Measurements from ENCODE around the gene EVA1A.

Gene EVA1A

DNA sequence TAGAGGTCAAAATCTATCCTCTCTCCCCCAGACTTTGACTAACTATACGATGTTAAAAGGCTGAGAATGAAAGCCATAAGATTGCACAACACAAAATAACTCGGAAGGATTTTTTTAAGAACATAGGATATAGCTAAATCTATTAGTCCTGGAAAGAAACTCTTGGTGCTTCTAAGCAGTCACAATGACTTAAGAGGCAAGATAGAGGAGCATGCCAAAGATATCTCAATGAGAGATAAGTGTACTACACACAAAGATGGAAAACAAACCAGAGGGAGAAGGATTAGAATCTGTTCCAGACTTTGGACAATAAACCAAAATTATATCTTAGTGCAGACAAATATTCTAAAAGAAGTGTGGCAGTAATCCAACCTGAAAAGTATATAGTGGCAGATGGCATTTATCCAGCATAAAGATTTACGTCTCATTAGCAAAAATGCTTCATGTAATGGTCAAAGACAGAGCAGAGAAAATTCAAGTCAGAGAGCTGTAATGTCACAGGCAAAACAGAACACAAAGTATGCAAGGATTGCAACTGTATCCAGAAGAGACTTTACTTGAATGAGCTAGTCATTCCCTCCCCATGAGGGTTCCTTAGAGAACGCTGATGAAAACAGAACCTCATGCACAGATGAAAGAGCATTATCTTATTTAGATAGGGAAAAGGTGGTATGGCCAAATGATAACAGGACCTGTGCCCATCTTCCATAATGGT lies 28.8 kb upstream of the EVA1A start:
- no peak for DNase-seq

DNA sequence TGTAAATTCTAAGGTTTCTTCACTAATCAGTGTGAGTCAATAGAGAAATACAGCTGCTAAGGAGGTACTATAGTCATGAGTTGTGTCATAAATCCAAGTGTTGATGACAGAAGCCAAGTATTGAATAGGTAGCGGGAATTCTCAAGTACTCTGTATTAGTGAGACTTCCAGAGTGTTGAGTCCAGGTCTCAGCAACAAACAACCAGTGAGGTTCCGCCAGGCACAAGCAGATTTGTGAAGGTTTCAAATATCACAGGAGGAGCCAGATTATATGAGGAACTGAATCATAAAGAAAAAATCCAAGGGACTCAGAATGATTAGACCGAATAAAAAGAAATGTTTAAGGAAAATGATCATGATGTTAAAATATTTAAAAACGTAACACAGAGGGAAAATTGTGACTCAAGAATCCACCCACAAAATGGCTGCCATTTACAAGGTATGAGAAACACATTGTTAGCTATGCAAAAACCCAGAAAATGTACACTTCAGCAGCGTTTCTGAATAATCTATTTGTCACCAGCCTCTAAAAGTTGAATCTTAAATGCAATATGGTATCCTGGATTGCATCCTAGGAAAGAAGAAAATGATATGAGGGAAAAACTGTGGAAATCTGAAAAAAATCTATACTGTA lies 27.3 kb upstream of the EVA1A start:
- DNase-seq: peak; percentile 57

DNA sequence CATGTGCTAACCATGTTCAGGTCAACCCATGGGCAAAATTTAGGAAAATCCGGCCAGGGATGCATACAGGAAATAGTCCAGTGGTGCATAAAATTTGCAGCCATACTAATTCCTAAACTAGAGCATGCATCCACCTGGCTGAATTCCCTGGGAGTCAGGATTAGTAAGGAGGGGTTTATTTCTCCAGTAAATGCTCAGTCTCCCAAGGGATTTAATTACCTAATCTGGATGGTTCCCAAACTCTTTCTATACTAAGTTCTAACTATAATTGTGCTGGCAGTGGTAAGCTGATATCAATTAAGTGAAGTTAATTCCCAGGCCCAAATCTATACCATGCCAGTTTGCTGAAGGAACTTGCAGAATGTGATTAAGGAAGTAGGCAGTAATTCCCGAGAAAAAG lies 26.2 kb upstream of the EVA1A start:
- DNase-seq: no peak

DNA sequence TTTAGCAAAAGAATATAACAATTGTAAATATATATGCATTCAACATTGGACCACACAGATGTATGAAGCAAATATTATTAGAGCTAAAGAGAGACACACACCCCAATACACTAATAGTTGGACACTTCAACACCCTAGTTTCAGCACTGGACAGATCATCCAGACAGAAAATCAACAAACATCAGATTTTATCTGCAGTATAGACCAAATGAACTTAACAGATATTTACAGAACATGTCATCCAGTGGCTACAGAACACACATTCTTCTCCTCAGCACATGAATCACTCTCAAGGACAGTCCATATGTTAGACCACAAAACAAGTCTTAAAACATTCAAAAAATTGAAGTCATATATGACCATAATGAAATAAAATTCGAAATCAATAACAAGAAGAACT lies 22.1 kb upstream of the EVA1A start:
- DNase-seq: no peak

DNA sequence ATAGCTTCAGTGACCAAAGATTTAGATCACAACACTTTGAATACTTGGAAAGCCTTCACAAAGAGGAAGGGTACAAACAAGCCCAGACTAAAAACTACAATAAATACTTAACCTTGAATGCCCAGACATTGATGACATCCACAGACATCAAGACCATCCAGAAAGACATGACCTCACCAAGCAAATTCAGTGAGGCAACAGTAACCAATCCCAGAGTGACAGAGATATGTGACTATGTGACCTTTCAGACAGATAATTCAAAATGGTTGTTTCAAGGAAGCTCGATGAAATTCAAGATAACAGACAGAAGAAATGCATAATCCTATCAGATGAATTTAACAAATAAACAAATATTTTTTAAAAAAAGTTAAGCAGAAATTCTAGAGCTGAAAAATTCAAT lies 19.9 kb upstream of the EVA1A start:
- DNase-seq: no peak

DNA sequence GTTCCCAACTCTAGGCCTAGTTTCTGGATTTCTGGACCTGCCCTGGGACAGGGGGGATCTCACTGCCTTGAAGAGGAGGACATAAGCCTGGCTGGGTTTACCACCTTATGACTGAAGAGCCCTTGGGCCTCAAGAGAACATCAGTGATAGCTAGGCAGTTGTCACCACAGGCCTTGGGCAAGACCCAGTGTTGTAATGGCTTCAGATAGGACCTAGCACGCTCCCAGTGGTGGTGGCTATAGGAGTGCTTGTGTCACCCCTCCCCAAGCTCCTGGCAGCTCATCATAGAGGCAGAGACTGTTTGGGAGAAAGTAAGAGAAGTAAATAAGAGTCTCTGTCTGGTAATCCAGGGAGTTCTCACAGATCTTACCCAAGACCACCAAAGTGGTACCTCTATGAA lies 19.4 kb upstream of the EVA1A start:
- DNase-seq: no peak

DNA sequence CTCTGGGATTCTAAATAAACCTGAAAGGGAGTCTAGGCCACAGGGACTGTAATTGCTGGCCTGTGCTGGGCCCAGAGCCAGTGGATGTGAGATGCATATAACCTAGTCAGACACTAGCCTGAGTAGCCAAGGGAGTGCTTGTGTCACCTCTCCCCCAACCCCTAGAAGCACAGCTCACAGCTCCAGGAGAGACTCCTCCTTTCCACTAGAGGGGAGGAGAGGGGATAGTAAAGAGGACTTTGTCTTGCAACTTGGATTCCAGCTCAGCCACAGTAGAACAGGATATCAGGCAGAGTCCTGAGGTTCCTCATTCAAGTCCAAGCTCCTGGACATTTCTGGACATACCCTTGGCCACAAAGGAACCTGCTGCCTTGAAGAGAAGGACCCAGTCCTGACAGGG lies 18.4 kb upstream of the EVA1A start:
- no peak for DNase-seq

DNA sequence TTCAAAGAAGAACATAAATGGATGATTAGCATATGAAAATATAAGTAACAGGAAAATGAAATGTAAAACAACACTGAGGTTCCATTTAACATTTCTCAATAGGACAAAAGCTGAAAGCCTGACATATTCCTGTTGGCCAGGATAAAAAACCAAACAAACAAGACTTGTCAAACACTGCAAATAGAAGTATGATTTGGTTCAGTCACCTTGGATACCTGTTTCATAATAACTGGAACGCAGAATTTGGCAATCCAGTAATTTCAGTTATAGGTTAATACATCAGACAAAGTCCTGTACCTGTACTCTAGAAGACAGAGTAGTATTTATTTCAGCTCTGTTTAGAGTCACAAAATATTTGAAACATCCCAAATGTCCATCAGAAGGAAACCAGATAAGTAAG lies 16.5 kb upstream of the EVA1A start:
- DNase-seq: no peak

DNA sequence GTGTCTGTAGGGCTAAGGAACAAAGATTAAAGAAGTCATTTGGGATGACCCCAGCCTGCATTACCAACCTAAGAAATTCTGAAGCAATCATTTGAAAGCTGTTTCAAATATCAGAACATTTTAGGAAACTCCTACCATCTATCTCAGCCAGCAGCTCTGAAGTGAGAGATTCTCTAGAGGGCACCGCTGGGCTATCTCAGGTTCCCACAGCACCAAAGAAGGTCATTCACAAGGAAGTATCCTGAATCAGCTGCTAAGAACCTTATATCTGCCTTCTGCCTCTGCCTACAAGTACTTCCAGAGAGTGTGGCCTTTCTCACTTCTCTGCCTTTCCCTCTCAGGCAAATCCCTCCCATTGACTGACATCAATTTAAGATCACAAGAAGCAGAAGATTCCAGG lies 13.4 kb upstream of the EVA1A start:
- no peak for DNase-seq

DNA sequence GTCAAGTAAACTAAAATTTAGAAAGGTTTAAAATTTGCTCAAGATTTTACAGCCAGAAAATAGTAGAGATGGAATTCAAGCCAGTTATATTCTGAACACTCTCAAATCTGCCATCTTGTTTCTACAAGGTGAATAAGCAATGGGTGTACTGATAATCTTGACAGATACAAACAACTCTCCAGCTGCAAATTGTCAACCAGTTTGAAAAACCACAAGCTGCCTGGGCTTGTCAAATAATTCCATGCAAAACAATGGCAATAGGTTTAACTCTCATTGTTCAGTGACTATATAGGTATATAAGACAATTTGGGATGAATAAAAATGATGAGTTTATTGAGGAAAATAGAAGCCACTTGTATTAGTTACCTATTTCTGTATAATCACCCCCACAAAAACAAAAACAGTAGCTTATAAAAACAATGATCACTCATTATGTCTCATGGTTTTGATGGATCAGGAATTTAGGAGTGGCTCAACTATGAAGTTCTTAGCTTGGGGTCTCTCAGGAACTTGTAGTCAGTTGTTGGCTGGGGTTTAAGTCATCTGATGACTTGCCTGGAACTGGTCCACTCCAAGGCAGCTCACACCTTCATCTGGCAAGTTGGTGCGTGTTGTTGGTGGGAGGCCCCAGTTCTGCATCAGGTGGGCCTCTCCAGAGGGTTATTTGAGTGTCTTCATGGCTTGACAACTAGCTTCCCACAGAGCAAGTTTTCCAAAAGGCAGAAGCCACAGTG lies 12.6 kb upstream of the EVA1A start:
- DNase-seq: no peak

DNA sequence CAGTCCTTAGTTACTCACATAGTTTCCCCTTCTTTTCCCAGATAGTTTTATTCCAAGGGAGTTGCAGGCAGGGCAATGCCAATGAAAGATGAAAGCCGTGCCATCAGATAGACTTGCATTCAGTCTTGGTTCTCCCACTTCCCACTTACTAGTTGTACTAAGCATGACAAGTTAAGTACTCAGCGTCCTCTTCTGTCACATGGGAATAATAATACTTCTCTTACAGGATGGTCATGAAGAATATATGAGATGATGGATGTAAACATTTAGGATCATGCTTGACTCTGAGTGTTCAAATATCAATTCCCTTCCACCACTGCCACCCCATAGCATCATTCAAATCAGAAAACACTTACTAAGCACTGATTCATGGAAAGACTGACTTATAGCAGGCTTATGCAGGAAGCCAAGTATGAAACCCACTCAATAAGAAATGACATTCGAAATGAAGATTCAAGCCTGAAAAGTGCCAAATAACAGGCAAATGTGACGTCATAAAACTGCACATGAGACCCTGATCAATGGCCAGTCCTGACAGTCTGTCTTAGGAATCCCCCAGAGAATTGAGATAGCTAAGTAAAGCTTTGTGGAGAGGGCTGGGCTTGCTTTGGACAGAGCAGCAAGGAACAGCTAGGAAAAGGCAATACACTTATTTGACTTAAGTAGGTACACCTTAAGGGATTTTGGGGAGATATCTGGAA lies 11.1 kb upstream of the EVA1A start:
- DNase-seq: no peak

DNA sequence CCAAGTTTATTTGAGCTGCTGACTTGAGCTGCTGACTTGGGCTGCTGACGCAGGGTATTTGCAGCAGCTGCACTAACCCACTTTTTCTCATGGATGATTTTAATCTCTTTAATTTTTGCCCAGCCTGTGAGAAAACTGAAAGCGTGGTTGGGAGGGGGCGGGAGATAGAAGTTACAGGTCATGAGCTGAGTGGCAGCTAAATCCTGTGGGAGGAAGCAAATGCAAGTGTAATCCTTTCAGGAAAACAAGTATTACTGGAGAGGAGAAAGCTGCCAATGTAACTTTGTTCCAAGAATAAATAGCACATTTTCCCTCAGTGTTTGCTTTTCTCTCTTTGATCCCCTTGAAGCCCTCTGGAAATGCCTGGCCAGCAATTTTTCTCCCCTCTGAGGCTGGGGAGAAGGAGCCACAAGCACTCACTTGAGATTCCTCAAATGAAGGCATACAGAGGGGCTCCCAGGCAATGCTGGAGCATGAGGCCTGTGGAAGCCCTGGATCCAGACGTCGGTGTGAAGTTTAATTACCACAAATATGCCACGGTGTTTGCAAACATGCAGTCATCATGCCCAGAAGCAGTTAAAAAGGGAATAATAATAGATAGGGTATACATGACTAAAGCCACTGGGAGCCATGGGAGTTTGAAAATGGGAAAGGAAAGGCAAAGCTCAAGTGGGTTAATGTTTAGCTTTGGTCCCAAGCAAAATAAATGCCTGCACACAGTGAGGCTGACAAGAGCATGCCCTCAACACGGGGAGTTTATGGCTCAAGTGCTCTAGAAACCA lies 10.4 kb upstream of the EVA1A start:
- DNase-seq: peak; percentile 24

DNA sequence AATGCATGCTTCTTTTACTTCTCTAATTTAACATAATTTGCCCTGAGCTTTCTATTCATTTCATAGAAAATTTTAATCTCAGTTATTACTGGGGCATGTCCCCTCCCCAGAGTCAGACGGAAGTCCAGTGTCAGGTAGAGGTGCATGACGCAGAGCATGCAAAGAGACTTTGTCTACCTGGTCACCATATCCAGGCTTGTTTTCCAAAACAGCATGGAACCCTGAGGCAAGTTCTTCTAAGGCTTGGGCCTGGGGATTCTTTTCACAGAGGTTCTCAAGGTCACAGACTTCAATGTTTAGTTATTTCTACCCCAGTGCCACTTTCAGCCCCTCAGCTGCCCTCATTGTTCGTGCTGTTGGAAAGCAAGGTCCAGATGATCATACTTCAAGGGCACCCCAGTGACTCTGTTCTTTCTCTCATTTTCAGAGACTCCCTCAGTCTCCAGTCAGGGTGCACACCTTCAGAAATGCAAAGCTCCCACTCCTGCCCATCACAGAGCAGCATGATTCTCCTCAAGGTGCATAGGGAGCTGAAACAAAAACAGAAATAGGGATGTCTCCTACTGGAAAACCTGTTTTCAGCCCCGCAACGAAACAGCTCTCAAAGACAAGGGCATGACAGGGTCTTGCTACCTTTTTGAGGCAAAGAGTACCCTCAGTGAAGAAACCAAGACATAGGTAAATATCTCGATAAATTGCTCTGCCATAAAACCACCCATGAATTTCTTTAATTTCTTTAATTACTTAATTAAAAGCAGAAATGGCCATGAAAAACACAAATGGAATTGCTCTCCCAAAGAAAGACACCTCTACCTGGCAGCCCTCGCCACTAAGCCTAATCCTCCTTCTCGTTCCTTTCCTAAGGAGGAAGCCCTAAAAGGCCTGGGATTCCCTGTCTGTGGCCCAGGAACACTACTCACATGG lies 9.5 kb upstream of the EVA1A start:
- DNase-seq: no peak

DNA sequence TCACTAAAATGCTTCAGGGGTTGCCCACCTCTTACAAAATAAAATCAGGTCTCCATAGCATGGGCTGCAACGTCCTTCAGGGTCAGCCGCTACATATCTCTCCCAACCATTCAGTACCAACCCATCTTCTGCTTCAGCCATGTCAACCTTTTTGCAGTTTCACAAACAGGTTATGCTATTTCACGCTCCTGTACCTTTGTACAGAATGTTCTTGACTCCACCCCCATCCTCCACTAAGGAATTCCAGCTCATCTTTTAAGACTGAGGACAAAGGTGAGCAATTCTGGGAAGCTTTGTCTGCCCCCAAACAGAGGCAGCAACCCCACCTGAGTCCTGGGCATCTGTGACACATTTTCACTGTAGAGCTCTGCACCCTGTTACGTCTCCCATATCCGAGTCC lies 8.8 kb upstream of the EVA1A start:
- no peak for DNase-seq

DNA sequence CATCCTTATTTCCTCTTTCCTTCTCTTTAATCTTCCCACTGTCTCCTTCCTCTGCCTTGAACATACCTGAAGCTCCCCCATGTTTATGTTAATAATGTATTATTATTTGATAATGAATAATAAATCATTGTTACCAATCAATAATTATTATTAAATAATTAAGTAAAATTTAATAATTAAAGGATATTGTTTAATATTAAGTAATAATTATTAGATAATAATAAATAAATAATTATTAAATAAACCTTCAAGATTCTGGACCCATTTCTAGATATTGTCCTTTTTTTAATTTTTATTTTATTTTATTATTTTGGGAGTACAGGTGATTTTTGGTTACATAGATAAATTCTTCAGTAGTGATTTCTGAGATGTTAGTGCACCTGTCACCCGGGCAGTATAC lies 7.4 kb upstream of the EVA1A start:
- no peak for DNase-seq

DNA sequence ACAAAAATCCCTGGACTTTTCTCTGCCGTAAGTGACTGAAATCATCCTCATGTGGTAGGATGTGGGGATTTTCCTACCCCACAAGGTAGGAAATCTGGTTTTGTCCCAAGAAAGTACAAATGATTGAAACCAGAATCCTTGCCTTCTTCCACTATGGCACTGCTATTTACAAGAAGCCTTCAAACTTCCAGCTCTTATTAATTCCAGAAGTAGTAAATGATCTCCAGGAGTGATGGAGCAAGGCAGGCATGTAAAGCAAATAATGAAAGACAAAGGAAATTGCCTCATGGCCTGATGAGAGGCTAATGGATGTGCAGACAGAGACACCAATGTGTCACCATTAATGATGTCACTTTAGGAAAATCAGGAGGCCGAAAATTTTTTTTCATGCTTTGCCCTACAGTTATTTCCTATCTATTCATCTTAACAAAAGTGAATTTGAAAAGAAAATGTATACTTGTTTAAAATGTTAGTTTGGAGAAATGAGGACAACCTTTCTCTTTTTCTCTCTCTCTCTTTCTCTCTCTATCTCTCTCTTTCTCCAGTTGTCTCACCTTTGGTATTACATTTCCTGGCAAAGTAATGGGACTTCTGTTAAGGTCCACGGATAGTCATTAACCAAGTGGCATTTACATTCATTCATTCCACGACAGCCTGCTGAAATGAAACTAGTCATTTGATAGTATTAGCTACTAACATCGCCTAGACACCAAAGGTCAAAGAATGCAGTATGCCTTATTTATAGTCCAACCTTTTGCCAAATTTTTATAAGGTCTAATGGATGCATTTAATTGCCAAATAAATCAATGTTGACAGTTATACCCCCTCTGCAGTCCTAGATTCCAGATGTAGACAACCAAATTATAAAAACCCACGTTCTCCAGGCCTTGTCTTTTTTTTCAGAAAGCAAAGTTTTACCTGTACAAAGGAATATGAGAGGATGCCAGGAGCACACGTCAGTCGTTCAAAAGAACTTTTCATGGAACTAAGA lies 5.0 kb upstream of the EVA1A start:
- DNase-seq: no peak

DNA sequence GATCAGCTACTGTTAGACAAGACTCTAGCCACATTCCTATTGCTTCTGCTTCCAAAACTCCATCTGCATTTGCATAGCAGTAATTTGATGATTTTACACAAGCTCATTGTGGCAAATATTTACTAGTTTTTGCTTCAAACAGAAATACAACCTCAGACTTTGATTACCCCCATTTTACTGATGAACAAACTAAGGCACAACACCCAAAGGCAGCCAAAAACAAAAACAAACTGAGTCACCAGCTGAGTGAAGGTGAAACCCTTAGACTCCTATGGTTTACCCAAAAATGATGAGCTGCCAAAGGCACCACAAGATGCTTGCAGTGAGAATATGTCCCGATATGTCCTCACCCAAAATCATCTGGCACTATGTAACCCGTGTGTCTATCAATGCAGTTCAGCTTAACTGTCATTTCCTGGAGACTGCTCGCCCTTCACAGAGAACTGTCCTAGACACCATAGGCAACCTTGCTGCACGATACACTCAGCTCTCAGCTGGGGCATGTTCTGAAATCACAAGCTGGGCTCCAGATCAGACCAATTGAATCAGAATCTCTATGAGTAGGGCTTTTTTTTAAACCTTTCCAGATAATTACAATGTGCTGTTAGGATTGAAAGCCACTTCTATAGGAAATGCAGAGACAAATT lies 4.1 kb upstream of the EVA1A start:
- no peak for DNase-seq

DNA sequence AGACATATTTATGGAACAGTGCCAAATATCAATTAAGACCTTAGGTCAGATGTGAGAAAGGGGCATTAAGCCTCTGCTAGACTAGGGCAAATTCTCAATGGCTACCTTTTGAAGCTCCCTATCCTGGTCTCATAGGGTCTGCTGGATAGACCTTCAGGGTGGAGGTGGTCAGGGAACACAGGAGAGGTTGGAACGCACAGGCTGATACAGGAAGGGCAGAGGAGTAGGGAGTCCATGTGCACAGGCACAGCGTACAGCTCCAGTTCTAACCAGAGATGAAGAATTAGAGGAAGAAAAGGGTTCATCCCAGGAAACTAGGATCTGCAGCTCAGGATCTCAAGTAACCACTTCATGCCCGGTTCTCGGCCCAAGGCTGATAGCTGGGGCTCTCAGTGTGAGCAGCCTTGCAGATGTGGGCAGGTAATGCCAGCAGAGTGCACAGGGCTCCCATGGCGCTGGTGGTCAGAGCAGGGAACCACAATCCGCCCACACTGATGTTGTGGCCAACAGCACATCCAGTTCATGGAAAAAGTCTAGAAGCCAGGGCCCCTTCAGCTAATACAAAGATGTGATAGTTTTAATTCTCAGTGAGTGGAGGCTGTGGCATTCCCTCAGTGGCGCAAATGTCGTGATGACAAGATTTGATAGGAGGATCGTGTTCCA lies 3.4 kb upstream of the EVA1A start:
- DNase-seq: no peak

DNA sequence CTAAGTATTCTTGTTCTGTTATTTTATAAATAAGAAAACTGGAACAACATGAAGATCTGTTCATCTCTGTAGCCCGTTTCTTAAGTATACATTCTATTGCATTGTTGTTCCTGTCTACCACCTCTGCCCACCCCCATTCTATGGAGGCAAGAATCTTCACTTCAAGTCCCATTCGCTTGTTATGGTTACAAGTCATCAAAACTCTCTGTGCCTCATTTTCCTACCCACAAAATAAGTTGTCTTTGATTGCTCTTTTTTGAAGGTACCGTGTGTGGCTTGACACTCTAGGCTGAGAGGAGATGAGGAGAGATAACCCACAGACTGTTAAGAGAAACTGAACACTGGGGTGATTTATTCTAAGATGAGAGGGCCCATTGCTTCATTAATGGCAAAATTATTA lies 2.9 kb upstream of the EVA1A start:
- no peak for DNase-seq

DNA sequence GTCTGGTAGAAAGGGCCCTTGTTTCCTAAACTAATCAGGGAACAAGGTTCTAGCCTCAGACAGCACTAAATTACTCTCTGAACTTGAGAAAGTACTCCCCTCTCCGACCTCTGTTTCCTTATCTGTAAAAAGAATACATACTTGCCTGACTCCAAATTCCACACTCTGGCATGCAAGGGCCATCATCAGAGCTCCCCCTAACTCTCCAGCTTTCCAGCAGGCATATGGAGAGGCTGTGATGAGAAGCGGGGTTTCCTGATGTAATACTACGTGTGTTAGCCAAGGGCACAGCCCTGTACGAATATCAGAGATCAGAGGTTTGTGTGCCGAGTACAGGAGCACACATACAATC lies 1.8 kb upstream of the EVA1A start:
- DNase-seq: no peak
